ENCODE data around the gene LRRC71.

- no peak for TF ChIP-seq EZH2 (IDR thresholded peaks at IDR 0.05; ENCODE audit: insufficient read depth, poor library complexity, severe bottlenecking)
- no peak for TF ChIP-seq EZH2phosphoT487 (IDR thresholded peaks at IDR 0.05; ENCODE audit: insufficient read depth, low read depth)
These were observed 33.1 kb upstream of the LRRC71 start for GRCh38 chr1:156887317-156887716.
